HG03378 (cell line): ENCODE results near the gene CCDC9B.

Experiments used
- ATAC-seq: cut with Tn5 transposase; IDR thresholded peaks from one replicate; pipeline ENCODE4 v1.9.1; 2021; ENCODE audit warnings: mild to moderate bottlenecking, moderate library complexity; ENCODE audit not compliant: unreplicated experiment

The CCDC9B gene

GRCh38 chr15:40365624-40366456 is 25.1 kb upstream of the CCDC9B start:
- ATAC-seq = no peak

DNA sequence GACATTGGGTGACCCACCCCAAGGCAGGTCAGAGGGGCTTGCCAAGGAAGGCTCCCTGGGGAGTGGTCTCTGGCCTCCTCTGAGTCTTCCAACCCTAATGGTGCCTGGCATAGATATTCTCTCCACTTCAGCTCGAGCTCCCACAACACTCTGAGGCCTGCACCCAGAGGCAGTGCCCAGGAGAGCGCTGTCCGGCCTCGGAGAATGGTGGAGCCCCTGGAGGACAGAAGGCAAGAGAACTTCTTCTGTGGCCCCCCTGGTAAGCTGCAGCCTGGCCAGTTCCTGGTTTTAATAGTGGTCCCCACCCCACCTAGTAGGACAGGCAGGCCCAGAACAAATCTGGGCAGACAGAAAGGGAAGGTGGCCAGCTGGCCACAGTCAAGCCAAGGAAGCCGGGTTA is 24.3 kb upstream of the CCDC9B start:
- ATAC-seq = no peak

DNA sequence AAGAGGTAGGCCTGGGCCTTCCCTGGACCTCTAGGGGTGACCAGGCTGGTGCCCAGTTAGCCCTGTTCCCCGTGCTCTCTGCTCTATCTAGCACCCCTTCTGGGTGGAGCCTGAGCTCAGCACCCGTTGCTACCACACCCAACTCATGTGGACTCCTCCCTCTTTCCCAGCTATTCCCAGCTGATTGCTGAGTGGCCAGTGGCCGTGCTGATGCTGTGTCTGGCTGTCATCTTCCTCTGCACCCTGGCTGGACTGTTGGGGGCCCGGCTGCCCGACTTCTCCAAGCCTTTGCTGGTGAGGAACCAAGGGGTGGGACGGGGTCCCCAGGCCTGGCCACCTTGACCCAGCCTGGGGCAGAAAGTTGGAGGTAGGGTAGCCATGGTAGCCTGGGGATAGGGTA is 23.5 kb upstream of the CCDC9B start:
- no peak for ATAC-seq

GRCh38 chr15:40363611-40364010 is 22.9 kb upstream of the CCDC9B start:
- no peak for ATAC-seq

DNA sequence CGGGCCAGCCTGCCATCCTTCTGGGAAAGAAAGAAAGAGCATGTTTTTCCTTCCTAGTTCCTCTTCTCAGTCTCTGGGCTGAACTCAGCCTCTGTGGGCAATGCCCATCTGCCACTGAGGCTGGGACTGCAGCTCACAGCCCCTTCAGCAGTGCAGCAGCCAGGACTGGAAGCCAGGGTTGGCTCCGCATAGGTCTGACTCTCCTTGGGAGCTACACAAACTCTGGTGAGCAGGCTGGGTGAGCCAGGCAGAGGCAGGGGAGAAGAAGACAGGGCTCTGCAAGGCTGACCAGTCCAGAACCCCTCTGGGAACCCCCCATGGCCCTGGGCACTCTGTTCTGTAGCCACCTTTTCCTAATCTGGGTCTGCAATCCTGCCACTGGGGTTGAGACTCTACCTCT is 20.9 kb upstream of the CCDC9B start:
- ATAC-seq = no peak

DNA sequence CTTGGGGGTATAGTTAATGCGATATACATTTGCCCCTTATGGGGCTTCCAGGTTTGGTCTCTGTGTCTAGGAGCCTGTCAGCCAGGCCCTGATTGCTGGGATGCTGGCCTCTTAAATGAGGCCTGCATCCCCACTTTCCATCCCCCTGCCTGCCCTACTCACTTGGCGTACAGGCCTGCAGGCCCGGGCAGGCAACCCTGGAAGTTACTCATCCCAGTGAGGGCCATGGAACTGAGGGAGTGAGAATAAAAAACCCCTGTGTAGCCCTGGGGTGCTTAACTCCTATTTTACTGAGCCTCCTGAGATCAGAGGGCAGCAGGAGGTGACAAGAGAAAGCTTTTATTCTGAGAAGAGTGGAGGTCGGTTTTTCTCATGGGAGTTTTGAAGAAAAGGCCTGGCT is 19.3 kb upstream of the CCDC9B start:
- ATAC-seq = no peak

- ATAC-seq = no peak
These were observed 18.0 kb upstream of the CCDC9B start for GRCh38 chr15:40358471-40359353.

GRCh38 chr15:40357723-40358470 is 17.2 kb upstream of the CCDC9B start, which contains the start of gene DISP2:
TSS of gene DISP2 (plus strand) at chr15:40358219. CDS start at chr15:40358322, 103 bp downstream.
- ATAC-seq = no peak

GRCh38 chr15:40357246-40357645 is 16.5 kb upstream of the CCDC9B start:
- ATAC-seq = no peak

DNA sequence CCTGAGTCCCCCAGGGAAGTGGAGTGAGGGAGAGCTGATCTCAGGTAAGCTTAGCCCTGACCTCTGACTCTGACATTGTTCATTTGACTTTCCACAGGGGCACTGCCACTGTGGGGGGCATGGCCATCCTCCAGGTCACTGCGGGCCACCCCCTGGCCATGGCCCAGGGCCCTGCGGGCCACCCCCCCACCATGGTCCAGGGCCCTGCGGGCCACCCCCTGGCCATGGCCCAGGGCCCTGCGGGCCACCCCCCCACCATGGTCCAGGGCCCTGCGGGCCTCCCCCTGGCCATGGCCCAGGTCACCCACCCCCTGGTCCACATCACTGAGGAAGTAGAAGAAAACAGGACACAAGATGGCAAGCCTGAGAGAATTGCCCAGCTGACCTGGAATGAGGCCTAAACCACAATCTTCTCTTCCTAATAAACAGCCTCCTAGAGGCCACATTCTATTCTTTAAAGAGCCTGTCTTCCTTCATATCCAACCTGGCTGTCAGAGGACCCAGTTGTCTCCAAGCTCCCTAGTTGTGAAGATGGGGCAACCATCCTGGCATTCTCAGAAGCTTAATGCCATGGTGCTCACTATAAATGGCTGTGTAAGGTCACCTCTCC is 15.3 kb upstream of the CCDC9B start:
- no peak for ATAC-seq

GRCh38 chr15:40354408-40355171 is 13.9 kb upstream of the CCDC9B start:
- no peak for ATAC-seq

DNA sequence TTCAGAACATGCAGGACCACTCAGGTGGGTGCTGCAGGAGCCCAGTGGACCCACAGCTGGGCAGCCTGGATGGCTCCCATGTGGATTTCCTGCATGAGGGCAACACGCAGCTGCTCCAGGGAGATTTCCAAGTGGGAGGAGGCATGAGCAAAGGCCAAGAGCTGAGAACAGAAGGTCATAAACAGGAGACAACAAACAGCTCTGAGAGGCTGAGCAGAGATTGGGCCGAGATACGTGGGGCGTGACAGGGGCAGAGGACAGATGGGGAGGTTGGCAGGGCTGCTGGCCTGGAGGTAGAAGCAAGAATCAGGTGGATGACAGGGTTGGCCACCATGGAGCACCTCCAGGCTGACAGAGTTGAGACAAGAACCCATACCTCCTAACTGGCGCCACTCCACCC is 13.0 kb upstream of the CCDC9B start:
- no peak for ATAC-seq

DNA sequence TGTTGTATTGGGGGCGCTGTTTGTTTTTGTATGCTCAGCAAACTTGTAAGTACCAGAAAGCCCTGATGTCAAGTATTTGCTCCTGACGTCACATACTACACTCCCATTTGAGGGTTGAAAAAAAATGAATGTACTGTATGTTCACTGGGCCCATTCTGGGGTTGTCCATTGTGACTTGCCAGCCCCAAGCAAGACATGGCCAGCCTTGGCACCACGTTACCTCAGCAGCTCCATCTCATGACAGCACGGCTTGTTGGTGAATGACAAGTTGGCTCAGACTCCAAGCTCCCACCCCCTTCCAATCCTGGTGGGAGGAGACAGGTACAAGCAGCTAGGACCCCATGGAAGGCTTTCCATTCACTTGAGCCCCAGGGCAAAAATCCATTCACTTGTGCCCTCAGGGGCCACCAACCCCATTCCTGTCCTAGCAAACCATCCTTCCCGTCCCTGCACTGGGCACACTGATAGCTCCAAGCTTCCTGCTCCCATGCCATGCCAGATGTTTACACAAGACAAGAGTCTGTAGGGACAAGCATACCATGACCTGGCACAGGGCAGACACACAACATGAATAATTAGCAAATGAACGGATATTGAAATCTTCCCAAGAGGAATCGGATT is 11.7 kb upstream of the CCDC9B start:
- no peak for ATAC-seq

GRCh38 chr15:40349163-40349562 is 8.4 kb upstream of the CCDC9B start:
- no peak for ATAC-seq

- ATAC-seq = no peak
These were observed 7.7 kb upstream of the CCDC9B start for GRCh38 chr15:40348474-40348870.

DNA sequence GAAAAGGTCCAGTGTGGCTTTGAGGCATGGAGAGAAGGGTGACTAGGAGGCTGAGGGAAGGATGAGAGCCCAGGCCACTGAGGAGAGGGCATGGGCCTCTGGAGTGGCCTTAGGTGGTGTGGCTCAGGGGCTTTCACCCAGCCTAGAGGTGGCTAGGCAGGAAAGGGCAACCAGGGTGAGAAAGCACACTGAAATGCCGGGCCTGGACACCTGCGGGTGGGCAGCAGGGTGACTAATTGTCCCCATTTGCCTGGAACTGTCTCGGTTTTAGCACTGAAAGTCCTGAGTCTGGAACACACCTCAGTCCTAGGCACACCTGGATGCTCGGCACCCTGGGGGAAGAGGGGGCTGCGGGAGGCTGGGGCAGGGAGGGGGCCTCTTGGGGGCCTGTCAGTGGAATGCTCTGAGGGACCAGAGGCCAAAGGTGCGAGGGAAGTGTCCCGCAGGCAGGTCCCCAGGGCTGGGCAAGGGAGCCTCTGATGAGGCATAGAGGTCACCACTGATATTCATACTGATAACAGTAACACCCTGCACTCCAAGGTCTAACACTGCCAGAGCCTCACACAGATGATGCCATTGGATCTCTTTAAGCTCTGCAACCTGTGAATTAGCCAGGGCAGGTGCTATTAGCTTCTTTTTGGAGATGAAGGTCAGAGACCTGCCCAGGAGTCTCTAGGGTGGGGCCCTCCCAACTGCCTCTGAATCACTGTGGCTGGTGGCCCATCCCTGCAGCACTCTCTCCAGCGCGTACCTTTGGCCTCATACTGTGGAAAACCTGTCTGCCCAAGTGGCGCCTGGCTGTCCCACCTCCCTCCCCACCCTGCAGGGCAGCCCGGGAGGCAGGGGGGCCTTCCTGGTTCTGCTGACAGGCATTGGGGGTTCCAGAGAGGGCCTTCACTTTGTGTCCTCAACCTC is 7.1 kb upstream of the CCDC9B start:
- ATAC-seq = no peak

GRCh38 chr15:40346579-40347558 is 6.1 kb upstream of the CCDC9B start:
- ATAC-seq = no peak
